Measurements from ENCODE around the gene STAMBP. TPM values are rescaled to one million over a fixed set of nuclear protein-coding genes. Genes with fewer than 3 reads are reported as not detected.
"Not testable (repeated sequence)": the region's sequence is repeated elsewhere in the genome, so short reads cannot be mapped to it uniquely, and the experiment has no call there.

Gene STAMBP
- 86.6 and 91.4 TPM in 2 replicates for total RNA-seq (2014; rRNA removed; shearing (Covaris generic))
- polyA plus RNA-seq (2015; cell fraction: cytosol; rRNA removed): 56.6 and 61.1 TPM in 2 replicates
- polyA plus RNA-seq (2015; cell fraction: nucleus; rRNA removed): 91.3 and 122 TPM in 2 replicates

DNA sequence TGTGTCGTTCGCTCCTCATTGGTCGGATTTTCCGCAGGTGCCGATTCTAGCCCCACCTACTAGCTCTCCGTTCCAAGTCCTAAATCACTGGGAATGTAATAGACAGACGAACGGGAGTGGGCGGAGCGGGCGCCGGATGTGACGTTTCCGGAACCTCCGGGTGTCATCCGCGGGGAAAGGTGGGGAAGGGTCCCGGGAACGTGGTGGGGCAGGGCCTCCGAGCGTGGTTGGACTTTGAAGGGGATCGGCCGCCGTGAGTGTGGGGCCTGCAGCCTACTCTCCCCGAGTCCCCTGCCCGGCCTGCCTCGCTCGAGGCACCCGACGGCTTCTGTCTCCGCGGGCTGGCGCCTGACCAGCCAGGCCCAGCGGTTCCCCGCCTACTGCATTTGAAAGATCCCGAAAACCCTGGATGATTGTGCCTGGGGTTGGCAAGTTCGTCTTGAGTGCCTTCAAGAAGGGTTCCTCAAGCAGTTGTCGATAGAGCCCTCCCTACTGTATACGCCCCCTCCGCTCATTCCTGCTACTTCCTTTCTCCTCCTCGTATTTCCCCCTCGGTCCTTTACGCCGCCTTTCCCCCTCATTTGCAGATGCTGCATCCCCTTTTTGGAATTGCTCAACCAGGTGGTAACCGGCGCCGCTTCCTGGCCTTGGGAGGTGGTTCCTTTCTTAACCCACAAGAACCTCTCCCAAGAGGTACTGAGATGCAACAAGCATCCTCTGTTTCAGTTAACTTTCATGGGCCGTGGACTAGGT lies at the start of gene STAMBP:
STAMBP (plus strand) TSS at position 144 of the 753 bp plus-strand sequence. CDS start 1,896 bp downstream, outside the sequence.
- in situ Hi-C loops (cut with HindIII; ENCODE audit: low pct_unique_long_range_greater_than_20kb, low sequenced_read_pairs): no loop called here
- DNase-seq (ENCODE audit: low read depth, low spot score): peak; percentile 99

GRCh38 chr2:73779467-73780236 lies 49.1 kb upstream of the STAMBP start, which contains the start of gene DUSP11:
Gene DUSP11, minus strand, starts transcription at chr2:73780103. Its CDS starts 129 bp downstream, at chr2:73779974.
- in situ Hi-C loops (cut with HindIII; ENCODE audit: low pct_unique_long_range_greater_than_20kb, low sequenced_read_pairs): no loop called here

GRCh38 chr2:73780237-73780582 lies 48.6 kb upstream of the STAMBP start:
- in situ Hi-C loops (cut with HindIII; ENCODE audit: low pct_unique_long_range_greater_than_20kb, low sequenced_read_pairs): no loop called here
- peak; percentile 7 for DNase-seq (ENCODE audit: low read depth, low spot score)

More at GRCh38 chr2:73779467-73780236, 49.1 kb upstream of the STAMBP start, which contains the start of gene DUSP11:
- DNase-seq (ENCODE audit: low read depth, low spot score): peak; percentile 99

GRCh38 chr2:73783402-73783801 lies 45.4 kb upstream of the STAMBP start:
- in situ Hi-C loops (cut with HindIII; ENCODE audit: low pct_unique_long_range_greater_than_20kb, low sequenced_read_pairs): not testable (repeated sequence)

DNA sequence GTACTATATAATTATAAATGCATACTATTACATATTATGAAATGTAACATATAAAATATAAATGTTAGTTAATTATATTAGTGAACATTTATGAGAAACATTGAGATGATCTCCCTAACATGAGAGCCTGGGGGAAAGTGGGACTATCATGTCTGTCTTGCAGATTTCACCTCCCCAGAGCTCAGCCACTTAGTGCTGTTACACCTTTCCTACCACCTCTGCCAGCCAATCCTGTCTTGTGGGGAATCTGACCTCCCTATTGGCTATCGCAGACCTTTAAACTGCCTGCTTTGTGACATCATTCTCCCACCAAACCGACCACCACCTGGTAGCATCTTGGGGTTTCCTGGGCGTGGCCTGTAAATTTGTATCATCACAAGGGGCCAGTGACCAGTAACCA lies 44.9 kb upstream of the STAMBP start, which contains the start of gene C2orf78:
C2orf78 (plus strand) TSS at position 301 of the 400 bp plus-strand sequence. CDS start 127 bp downstream, outside the sequence.
- in situ Hi-C loops (cut with HindIII; ENCODE audit: low pct_unique_long_range_greater_than_20kb, low sequenced_read_pairs); DNase-seq (ENCODE audit: low read depth, low spot score): not testable (repeated sequence)

More at GRCh38 chr2:73783402-73783801, 45.4 kb upstream of the STAMBP start:
- DNase-seq (ENCODE audit: low read depth, low spot score): not testable (repeated sequence)

GRCh38 chr2:73811878-73812277 lies 16.9 kb upstream of the STAMBP start:
- in situ Hi-C loops (cut with HindIII; ENCODE audit: low pct_unique_long_range_greater_than_20kb, low sequenced_read_pairs): no loop called here
- DNase-seq (ENCODE audit: low read depth, low spot score): no peak

- no peak for DNase-seq (ENCODE audit: low read depth, low spot score)
- in situ Hi-C loops (cut with HindIII; ENCODE audit: low pct_unique_long_range_greater_than_20kb, low sequenced_read_pairs): no loop called here
Observed at GRCh38 chr2:73812635-73813034, 16.1 kb upstream of the STAMBP start.

GRCh38 chr2:73818296-73818695 lies 10.5 kb upstream of the STAMBP start:
- in situ Hi-C loops (cut with HindIII; ENCODE audit: low pct_unique_long_range_greater_than_20kb, low sequenced_read_pairs): no loop called here

GRCh38 chr2:73821227-73821626 lies 7.5 kb upstream of the STAMBP start:
- in situ Hi-C loops (cut with HindIII; ENCODE audit: low pct_unique_long_range_greater_than_20kb, low sequenced_read_pairs): no loop called here
- DNase-seq (ENCODE audit: low read depth, low spot score): no peak

More at GRCh38 chr2:73818296-73818695, 10.5 kb upstream of the STAMBP start:
- no peak for DNase-seq (ENCODE audit: low read depth, low spot score)

DNA sequence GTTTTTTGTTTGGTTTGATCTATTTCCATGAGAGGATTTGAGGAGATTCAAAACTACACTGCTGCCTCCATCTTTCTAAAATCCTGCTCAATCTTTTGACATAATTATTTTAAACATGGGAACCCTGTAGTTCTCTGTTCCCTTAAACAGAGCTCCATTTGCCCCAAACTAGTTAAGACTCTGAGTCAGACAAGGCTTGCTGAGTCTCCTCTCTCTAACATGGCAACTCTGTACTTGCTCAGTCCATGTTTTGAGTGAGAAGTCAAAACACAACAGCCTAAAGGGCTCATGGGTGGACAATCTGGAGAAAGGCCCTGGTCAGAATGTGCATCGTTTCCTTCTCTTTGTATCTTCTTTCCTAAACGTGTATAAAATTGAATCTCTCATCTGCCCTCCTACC lies 7.1 kb upstream of the STAMBP start:
- DNase-seq (ENCODE audit: low read depth, low spot score): no peak
- in situ Hi-C loops (cut with HindIII; ENCODE audit: low pct_unique_long_range_greater_than_20kb, low sequenced_read_pairs): no loop called here

DNA sequence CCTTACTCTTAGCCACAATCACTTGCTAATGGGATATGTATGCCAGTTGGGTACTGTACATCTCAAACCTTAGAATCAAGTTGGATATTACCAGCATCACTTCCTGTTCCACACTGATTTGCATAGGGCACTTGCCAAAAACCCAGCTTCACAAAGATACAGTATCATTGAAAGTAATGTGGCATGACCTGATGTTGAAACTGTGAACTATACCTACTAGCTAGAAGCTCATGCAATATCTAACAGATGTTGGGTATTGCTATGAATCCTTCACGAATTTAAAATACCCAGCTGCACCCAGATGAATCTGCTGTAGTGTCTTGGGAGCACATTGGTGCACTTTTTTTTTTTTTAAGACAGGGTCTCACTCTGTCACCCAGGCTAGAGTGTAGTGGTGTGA lies 6.5 kb upstream of the STAMBP start:
- DNase-seq (ENCODE audit: low read depth, low spot score): no peak
- in situ Hi-C loops (cut with HindIII; ENCODE audit: low pct_unique_long_range_greater_than_20kb, low sequenced_read_pairs): no loop called here

DNA sequence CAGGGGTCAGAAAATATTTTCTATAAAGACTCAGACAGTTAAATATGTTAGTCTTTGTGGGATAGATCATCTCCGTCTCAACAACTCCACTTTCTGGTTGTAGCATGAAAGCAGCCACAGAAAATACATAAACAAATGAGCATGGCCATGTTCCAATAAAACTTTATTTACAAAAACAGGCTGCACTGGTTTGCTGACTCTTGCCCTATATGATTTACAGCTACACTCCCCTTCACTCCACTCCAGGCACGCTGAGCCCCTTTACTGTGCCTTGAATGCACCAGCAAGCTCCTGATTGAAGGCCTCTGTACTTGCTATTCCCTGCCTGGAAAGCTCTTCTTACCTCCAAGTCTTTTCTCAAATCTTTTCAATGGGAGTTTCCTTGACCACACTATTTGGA lies 5.8 kb upstream of the STAMBP start:
- DNase-seq (ENCODE audit: low read depth, low spot score): no peak
- in situ Hi-C loops (cut with HindIII; ENCODE audit: low pct_unique_long_range_greater_than_20kb, low sequenced_read_pairs): no loop called here

- no peak for DNase-seq (ENCODE audit: low read depth, low spot score)
- in situ Hi-C loops (cut with HindIII; ENCODE audit: low pct_unique_long_range_greater_than_20kb, low sequenced_read_pairs): no loop called here
Observed at GRCh38 chr2:73823416-73823815, 5.3 kb upstream of the STAMBP start.

DNA sequence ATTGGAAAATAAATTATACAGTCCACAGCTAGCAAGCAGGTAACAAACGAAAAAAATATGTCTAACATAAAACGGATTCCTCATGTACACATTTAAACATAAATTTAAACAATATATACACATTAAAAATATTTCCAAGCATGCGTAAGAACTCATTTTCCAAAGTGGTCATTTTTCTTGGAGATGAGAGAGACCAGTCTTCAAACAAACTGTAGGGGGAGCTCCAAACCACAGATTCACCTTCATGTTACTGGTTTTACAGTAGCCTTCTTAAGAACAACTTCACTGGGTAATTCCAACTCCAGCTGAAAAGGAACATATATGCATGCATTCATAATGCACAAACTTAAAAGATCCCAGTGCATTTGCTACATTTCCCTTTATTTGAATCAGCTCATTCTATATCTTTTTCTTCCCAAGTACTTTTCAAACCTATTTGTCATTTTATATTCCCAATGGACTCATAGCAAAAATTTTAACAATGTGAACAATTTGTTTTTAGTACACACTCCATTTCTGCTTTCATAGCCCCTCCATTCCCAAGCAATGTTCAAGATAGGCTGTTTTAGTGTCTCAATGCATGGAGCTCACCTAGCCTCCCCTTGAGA lies 4.7 kb upstream of the STAMBP start:
- in situ Hi-C loops (cut with HindIII; ENCODE audit: low pct_unique_long_range_greater_than_20kb, low sequenced_read_pairs): no loop called here
- DNase-seq (ENCODE audit: low read depth, low spot score): peak; percentile 82

GRCh38 chr2:73825408-73825807 lies 3.4 kb upstream of the STAMBP start:
- in situ Hi-C loops (cut with HindIII; ENCODE audit: low pct_unique_long_range_greater_than_20kb, low sequenced_read_pairs): no loop called here
- DNase-seq (ENCODE audit: low read depth, low spot score): no peak

DNA sequence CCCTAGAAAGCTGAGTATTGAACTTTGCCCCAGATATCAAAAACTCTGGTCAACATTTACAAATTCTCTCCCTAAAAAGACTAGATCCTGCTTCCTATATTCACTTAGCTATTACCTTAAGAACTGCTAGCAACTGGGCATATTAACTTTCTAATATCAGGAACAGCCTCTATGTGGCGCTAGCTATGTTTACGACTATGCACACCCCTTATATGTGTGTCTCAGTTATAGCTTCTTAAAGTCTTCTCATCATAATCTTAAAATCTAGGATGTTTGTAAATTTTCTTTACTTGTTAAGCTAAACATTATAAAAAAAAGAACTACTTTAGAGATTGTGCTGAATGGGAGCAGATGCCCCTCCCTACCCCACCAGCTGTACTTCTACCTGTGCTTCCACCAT lies 1.7 kb upstream of the STAMBP start:
- in situ Hi-C loops (cut with HindIII; ENCODE audit: low pct_unique_long_range_greater_than_20kb, low sequenced_read_pairs): no loop called here
- peak; percentile 75 for DNase-seq (ENCODE audit: low read depth, low spot score)

GRCh38 chr2:73827660-73828388 lies 937 bp upstream of the STAMBP start:
- in situ Hi-C loops (cut with HindIII; ENCODE audit: low pct_unique_long_range_greater_than_20kb, low sequenced_read_pairs): no loop called here
- no peak for DNase-seq (ENCODE audit: low read depth, low spot score)

All from SK-MEL-5 (cell line).